Activated CD4-positive, alpha-beta T cell treated with anti-CD3 and anti-CD28 coated beads, Interleukin-2, amount 50 U/mL, for 24 hours (primary cell): Measurements from ENCODE around the gene THSD7A.

Source experiments
- DNase-seq, 2 donors: peaks; one replicate each; pipeline ENCODE4 v3.0.0-alpha.2; 2020; ENCODE audit warnings: low read depth in 1 of 2, low spot score in 1 of 2

THSD7A gene

DNA sequence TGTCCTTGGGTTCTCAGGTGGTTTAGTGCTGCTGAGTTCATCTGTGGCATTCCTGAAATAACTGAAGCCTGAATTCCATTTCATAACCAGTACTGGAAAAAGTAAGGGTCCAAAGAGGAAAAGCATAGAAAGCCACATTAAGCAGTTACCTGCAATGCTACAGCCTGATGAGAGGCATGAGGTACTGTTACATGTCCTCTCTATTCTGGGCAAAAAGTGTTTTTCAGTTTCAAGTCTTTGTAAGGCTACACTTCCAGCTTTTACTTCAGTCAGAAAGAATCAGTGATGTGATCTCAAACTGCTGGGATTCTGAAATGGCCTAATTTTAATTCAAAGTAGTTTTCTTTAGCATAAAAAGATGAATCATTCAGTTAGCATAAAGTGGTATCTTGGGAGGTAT is 488.9 kb downstream of the THSD7A start:
- no peak for DNase-seq

- DNase-seq: no peak
Observed at GRCh38 chr7:11341285-11341944, 490.6 kb downstream of the THSD7A start.

GRCh38 chr7:11336432-11336831 is 495.6 kb downstream of the THSD7A start:
- no peak for DNase-seq

GRCh38 chr7:11335947-11336346 is 496.1 kb downstream of the THSD7A start:
- no peak for DNase-seq

GRCh38 chr7:11332865-11333228 is 499.2 kb downstream of the THSD7A start:
- DNase-seq: no peak

- DNase-seq: no peak
Observed at GRCh38 chr7:11332186-11332864, 499.7 kb downstream of the THSD7A start.

DNA sequence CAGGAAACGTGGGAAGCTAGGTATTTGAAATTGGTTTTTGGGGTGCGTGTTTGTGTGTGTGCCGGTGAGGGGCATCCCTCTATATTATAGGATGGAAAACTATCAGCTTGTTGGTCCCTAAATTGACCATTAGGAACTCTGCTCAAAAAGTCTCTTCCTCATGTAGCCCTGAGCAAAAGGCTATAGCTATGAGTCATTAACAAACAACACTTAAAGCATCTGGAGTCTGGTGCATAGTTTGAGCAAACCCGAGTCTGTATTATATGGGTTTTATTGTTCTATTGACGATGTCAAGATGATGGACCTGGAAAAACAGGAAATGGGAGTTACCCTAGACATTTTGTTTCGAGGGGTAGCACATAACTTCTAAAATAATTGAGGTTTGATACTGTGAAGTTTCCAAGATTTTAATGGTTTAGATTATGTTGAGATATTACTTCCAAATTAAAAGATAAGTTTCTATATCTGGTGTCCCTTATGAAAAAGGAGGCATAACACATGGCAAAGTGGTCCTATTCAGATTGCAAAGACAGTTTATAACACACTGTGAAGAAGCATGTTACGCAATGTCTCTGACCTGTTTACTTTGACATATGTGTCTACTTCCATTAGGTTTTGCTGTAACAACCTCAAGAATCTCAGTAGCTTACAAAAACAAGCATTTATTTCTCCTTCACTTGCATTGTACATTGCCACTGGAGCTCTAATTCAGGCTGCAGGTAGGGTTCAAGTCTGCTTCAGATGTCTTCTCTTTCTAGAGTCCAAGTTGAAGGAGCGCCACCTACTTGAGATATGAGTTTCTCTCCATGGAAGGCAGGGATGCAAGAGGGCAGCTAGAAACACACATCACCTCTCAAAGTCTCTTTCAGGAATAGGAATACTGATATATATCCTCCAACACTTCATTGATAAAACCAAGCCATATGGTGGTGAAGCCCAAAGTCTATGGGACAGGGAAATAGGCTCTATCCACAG is 500.6 kb downstream of the THSD7A start:
- DNase-seq: no peak

DNA sequence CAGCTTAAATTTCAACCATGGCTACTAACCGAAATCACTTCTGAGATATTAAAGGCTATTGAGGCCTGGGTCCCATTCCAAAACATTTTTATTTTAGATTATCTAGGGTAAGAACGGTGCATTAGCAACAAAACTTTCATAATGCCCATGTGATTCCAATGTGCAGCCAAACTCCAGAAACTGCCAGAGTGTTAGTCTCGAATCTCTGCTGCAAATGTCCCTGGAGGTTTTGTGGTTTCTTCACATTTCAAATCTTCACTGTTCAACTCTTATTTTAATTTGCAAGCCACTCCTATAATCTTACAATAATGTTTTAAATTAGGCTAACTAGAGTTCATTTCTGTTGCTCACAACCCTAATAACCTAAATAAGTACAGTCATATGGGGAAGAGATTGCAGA is 501.3 kb downstream of the THSD7A start:
- DNase-seq: no peak

GRCh38 chr7:11330208-11330607 is 501.8 kb downstream of the THSD7A start:
- no peak for DNase-seq

DNA sequence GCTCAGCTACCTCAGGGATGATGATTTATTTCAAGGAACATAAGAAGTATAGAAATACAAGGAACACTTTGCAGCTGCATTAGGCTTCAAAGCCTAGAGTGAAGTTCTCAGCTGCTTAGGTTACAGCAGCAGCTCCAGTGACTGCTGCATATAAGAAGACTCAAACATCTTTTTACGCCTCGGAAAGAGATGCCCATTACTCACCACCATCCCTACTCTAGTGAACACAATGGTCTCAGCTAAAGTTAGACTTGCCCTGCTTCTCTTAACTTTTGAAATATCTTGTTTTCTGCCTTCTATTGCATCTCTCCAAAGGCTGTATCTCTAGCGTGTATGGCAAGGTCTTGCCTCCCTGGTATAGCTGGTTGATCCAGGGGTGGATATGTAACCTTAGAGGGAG is 502.4 kb downstream of the THSD7A start:
- DNase-seq: no peak

- DNase-seq: no peak
Observed at GRCh38 chr7:11328309-11328708, 503.7 kb downstream of the THSD7A start.

DNA sequence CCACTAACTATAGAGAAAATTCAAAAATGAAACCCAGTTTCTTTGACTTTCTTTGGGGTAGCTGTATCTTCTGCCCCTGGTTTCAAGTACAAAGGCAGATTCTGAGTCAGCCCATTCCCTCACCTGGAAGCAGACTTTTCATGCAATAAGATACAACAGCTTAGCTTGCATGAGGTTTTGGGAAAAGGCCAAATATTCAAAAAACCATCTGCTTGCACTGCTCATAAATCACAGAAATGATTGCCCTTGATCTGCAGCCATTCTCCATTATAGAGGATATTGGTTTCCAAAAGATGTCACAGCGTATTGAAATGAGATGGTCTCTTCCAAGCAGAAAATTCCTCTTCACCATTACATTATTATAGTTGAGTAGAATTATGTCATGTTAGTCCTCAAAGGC is 504.4 kb downstream of the THSD7A start:
- no peak for DNase-seq
